NT2/D1 (cell line): ENCODE measurements around the gene TUFT1.
"Not testable (repeated sequence)": the region's sequence is repeated elsewhere in the genome, so short reads cannot be mapped to it uniquely, and the experiment has no call there.

Experiments
- DNase-seq: peaks from one replicate; pipeline ENCODE4 v3.0.0-alpha.2; 2011; ENCODE audit warnings: low read depth, low spot score
- H3K27me3 ChIP-seq: 2 replicates; pipeline ENCODE4 v1.6.0; 2011; ENCODE audit warnings: mild to moderate bottlenecking; ENCODE audit not compliant: insufficient read length, insufficient read depth
- H3K36me3 ChIP-seq: 2 replicates; pipeline ENCODE4 v1.6.1; 2011; ENCODE audit warnings: mild to moderate bottlenecking, low read length, mixed read lengths; ENCODE audit not compliant: insufficient read depth, insufficient read length
- H3K4me1 ChIP-seq: 2 replicates; pipeline ENCODE4 v1.5.1; 2011; ENCODE audit not compliant: insufficient read depth, insufficient read length
- H3K4me3 ChIP-seq: 2 replicates; pipeline ENCODE4 v1.5.1; 2011; ENCODE audit warnings: low read depth; ENCODE audit not compliant: insufficient read length
- H3K9ac ChIP-seq: 2 replicates; pipeline ENCODE4 v1.6.0; 2011; ENCODE audit warnings: low read depth; ENCODE audit not compliant: insufficient read length
- H3K9me3 ChIP-seq: 2 replicates; pipeline ENCODE4 v1.5.1; 2011; ENCODE audit warnings: mild to moderate bottlenecking, low read length; ENCODE audit not compliant: insufficient read depth
- SUZ12 ChIP-seq: IDR thresholded peaks from 2 replicates; pipeline ENCODE4 v1.6.1; 2011; ENCODE audit not compliant: insufficient read length, insufficient read depth; ENCODE audit errors: extremely low read depth
- YY1 ChIP-seq: IDR thresholded peaks from 2 replicates; pipeline ENCODE4 v1.6.1; 2011; ENCODE audit not compliant: insufficient read length, insufficient read depth
- ZNF274 ChIP-seq: IDR thresholded peaks from 2 replicates; pipeline ENCODE4 v1.6.1; 2011; ENCODE audit warnings: mild to moderate bottlenecking, low read depth, low read length

TUFT1 gene

GRCh38 chr1:151613282-151613780 lies 73.2 kb downstream of the TUFT1 start:
- TF ChIP-seq YY1 (no peak), ZNF274 (no peak), SUZ12 (no peak)
- no peaks in the 10 kb centered on the region for H3K4me1 ChIP-seq
- peak overlapping the region; percentile 60 for H3K4me3 ChIP-seq
- no peaks in the 10 kb centered on the region for H3K9me3 ChIP-seq
- H3K27me3 ChIP-seq, result no peaks in the 10 kb centered on the region
- DNase-seq, result no peak
- H3K36me3 ChIP-seq, result peaks cover 11% of the 10 kb centered on the region
- H3K9ac ChIP-seq, result peak overlapping the region; percentile 89

DNA sequence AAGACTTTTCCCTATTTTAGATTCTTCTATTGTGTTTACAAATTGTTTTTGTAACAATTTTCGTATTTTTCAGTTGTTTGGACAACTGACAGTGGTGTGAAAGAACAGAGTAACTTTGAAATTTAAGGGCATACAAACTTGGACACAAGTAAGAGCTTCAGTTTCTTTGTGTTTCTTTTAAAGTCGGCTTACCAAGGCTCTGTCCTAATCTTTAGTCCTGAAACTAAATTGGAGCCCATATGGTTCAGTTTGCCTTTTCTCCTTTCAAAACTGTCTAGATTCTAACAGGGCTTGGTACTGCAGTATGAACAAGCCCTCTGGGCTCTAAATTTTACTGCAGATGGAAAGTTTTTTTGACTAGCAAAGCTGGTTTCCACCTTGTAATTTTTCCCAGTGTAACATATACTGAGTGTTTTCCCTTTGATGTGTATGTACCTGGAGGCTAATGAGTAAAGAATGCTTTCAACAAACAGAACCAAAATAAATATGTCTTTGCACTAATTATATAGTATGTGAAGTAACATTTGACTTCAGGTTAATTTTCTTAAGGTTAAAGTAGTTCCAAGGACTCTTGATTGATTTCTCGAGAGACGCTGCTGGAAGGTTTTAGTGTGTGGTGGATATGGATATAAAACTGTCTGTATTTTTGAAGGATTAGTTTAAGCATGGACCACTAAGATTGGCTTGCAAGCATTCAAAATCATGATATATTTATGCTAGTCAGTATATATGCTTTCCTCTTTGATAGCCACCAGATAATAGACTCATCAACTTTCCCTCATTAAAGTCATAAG lies 75.8 kb downstream of the TUFT1 start:
- H3K4me1 ChIP-seq, result peaks cover 2% of the 10 kb centered on the region
- TF ChIP-seq SUZ12 (no peak), ZNF274 (no peak), YY1 (no peak)
- H3K36me3 ChIP-seq, result peaks cover 11% of the 10 kb centered on the region
- H3K9ac ChIP-seq, result no peak overlapping the region
- H3K9me3 ChIP-seq, result no peaks in the 10 kb centered on the region
- DNase-seq, result no peak
- H3K4me3 ChIP-seq, result no peak overlapping the region
- no peaks in the 10 kb centered on the region for H3K27me3 ChIP-seq

- H3K9ac ChIP-seq, result no peak overlapping the region
- DNase-seq, result no peak
- H3K4me1 ChIP-seq, result peaks cover 2% of the 10 kb centered on the region
- TF ChIP-seq YY1 (no peak), ZNF274 (no peak), SUZ12 (no peak)
- H3K4me3 ChIP-seq, result no peak overlapping the region
- H3K27me3 ChIP-seq, result no peaks in the 10 kb centered on the region
- no peaks in the 10 kb centered on the region for H3K9me3 ChIP-seq
- H3K36me3 ChIP-seq, result peaks cover 11% of the 10 kb centered on the region
These were observed 76.4 kb downstream of the TUFT1 start for GRCh38 chr1:151616505-151616849.

- TF ChIP-seq YY1, result no peak
- no peak for TF ChIP-seq ZNF274
- no peak for TF ChIP-seq SUZ12
- DNase-seq, result no peak
- no peaks in the 10 kb centered on the region for H3K27me3 ChIP-seq
- H3K36me3 ChIP-seq, result peaks cover 13% of the 10 kb centered on the region
- H3K4me3 ChIP-seq, result no peak overlapping the region
- no peak overlapping the region for H3K9ac ChIP-seq
- H3K9me3 ChIP-seq, result no peaks in the 10 kb centered on the region
- H3K4me1 ChIP-seq, result peaks cover 2% of the 10 kb centered on the region
These were observed 77.9 kb downstream of the TUFT1 start for GRCh38 chr1:151618003-151618402.

GRCh38 chr1:151618470-151618869 lies 78.4 kb downstream of the TUFT1 start:
- no peak for TF ChIP-seq SUZ12
- TF ChIP-seq YY1, result no peak
- no peak for TF ChIP-seq ZNF274
- H3K9ac ChIP-seq, result no peak overlapping the region
- peaks cover 2% of the 10 kb centered on the region for H3K4me1 ChIP-seq

GRCh38 chr1:151618996-151619395 lies 78.9 kb downstream of the TUFT1 start:
- H3K27me3 ChIP-seq, H3K4me3 ChIP-seq, H3K4me1 ChIP-seq, H3K9me3 ChIP-seq, H3K9ac ChIP-seq, DNase-seq: not testable (repeated sequence)
- peaks cover 13% of the 10 kb centered on the region for H3K36me3 ChIP-seq

More at GRCh38 chr1:151618470-151618869, 78.4 kb downstream of the TUFT1 start:
- no peak for DNase-seq
- peaks cover 13% of the 10 kb centered on the region for H3K36me3 ChIP-seq
- no peaks in the 10 kb centered on the region for H3K27me3 ChIP-seq
- H3K4me3 ChIP-seq, result no peak overlapping the region
- no peaks in the 10 kb centered on the region for H3K9me3 ChIP-seq

- Histone ChIP-seq H3K9ac (no peak overlapping the region), H3K36me3 (peaks cover 12% of the 10 kb centered on the region), H3K4me3 (no peak overlapping the region), H3K4me1 (peaks cover 2% of the 10 kb centered on the region), H3K27me3 (no peaks in the 10 kb centered on the region), H3K9me3 (no peaks in the 10 kb centered on the region)
- TF ChIP-seq YY1 (no peak), SUZ12 (no peak), ZNF274 (no peak)
- DNase-seq, result no peak
These were observed 79.5 kb downstream of the TUFT1 start for GRCh38 chr1:151619489-151620093.
